Anterior cingulate cortex (tissue), 58 donors: Measurements from ENCODE around the gene IL17REL.
"Not testable (repeated sequence)": the region's sequence is repeated elsewhere in the genome, so short reads cannot be mapped to it uniquely, and the experiment has no call there.

ENCODE experiments used
- DNase-seq, 58 donors: peaks; one replicate each; lab custom pipeline; 2025; lab: John Stamatoyannopoulos, UW

Gene IL17REL

GRCh38 chr22:49950396-49950994, 62.1 kb downstream of the IL17REL start:
- no peak for DNase-seq

- no peak for DNase-seq
These were observed 62.7 kb downstream of the IL17REL start for GRCh38 chr22:49949914-49950292.

GRCh38 chr22:49948958-49949913, 63.3 kb downstream of the IL17REL start:
- DNase-seq: no peak

GRCh38 chr22:49948116-49948957, 64.2 kb downstream of the IL17REL start:
- DNase-seq: no peak

- no peak for DNase-seq
These were observed 65.3 kb downstream of the IL17REL start for GRCh38 chr22:49947296-49947622.

GRCh38 chr22:49946612-49947295, 65.8 kb downstream of the IL17REL start:
- no peak for DNase-seq

GRCh38 chr22:49945042-49945794, 67.3 kb downstream of the IL17REL start:
- DNase-seq: not testable (repeated sequence)
